ENCODE data around the gene KDM8. TPM values are rescaled to one million over a fixed set of nuclear protein-coding genes. Genes with fewer than 3 reads are reported as not detected.

KDM8 gene
- total RNA-seq, 1 experiment from 2014 or later = 15.5 TPM

DNA sequence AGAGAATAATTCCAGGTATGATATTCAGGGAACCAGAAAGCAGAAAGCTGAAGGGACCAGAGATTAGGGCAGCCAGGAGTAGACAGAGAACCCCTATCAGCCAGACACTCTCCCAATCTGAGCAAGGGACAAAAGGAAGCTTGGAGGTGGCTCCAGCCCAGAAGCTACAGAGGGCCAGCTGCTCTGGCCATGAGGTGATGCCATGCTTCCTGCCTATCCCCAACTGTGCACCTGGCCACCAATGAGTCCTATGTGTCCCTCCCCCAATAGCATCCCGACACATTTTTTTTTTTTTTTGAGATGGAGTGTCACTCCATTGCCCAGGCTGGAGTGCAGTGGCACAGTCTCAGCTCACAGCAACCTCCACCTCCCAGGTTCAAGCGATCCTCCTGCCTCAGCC lies 35.3 kb downstream of the KDM8 start:
- H3K4me1 Mint-ChIP-seq = peaks cover 20 to 32% of the 10 kb centered on the region in 2 experiments
- WGBS (ENCODE audit: extremely low coverage, insufficient read length, low lambda C conversion rate) = no CpG with 5 or more reads among the region's 2 CpGs
- no peak overlapping the region; a peak in 2 of 7 replicates for H3K27ac Mint-ChIP-seq

More for the DNA sequence above, 35.3 kb downstream of the KDM8 start:
- no peaks in the 10 kb centered on the region for H4K20me1 ChIP-seq (ENCODE audit: control insufficient read depth, insufficient read depth, insufficient read length)
- no peak overlapping the region for H3K4me2 ChIP-seq (ENCODE audit: insufficient read depth, insufficient read length, low read length)
- H2BK12ac ChIP-seq (ENCODE audit: insufficient read length, low read depth, low read length) = no peak overlapping the region
- Mint-ChIP-seq H3K4me3 (no peak overlapping the region), H3K27me3 (ENCODE audit: low read depth) (peaks cover 1% of the 10 kb centered on the region; the same call in 1 of the 2 replicates), H3K9me3 (no peaks in the 10 kb centered on the region), H3K36me3 (ENCODE audit: insufficient read depth in 1 of 3, low read depth in 3 of 3) (no peaks in the 10 kb centered on the region)
- no peak overlapping the region for H2AFZ ChIP-seq (ENCODE audit: low read length)
- H3K23ac ChIP-seq (ENCODE audit: insufficient read length, low read depth, low read length) = no peak overlapping the region
- no peaks in the 10 kb centered on the region for H3K79me2 ChIP-seq (ENCODE audit: insufficient read depth, low read length)
- no peak overlapping the region for H2BK20ac ChIP-seq (ENCODE audit: low read depth, low read length, poor library complexity, severe bottlenecking)
- no peaks in the 10 kb centered on the region for H3K79me1 ChIP-seq (ENCODE audit: insufficient read depth, low read depth, low read length, poor library complexity, severe bottlenecking)
- H3K56ac ChIP-seq (ENCODE audit: insufficient read length, low read depth, low read length) = no peak overlapping the region
- no peaks in the 10 kb centered on the region for H3K27me3 ChIP-seq (ENCODE audit: insufficient read depth, low read length)
- no peak overlapping the region for H4K8ac ChIP-seq (replicated peaks; ENCODE audit: insufficient read length, low read depth, low read length)
- H2BK120ac ChIP-seq (ENCODE audit: low read depth, low read length, poor library complexity, severe bottlenecking) = no peak overlapping the region
- TF ChIP-seq, protein P1, sequence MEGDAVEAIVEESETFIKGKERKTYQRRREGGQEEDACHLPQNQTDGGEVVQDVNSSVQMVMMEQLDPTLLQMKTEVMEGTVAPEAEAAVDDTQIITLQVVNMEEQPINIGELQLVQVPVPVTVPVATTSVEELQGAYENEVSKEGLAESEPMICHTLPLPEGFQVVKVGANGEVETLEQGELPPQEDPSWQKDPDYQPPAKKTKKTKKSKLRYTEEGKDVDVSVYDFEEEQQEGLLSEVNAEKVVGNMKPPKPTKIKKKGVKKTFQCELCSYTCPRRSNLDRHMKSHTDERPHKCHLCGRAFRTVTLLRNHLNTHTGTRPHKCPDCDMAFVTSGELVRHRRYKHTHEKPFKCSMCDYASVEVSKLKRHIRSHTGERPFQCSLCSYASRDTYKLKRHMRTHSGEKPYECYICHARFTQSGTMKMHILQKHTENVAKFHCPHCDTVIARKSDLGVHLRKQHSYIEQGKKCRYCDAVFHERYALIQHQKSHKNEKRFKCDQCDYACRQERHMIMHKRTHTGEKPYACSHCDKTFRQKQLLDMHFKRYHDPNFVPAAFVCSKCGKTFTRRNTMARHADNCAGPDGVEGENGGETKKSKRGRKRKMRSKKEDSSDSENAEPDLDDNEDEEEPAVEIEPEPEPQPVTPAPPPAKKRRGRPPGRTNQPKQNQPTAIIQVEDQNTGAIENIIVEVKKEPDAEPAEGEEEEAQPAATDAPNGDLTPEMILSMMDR (conservative IDR thresholded peaks at IDR 0.05) = no peak
- H2AK5ac ChIP-seq (ENCODE audit: insufficient read length, low read length) = no peak overlapping the region
- no peak overlapping the region for H3K14ac ChIP-seq (ENCODE audit: insufficient read depth, low read length)
- no peaks in the 10 kb centered on the region for H3K9me3 ChIP-seq (ENCODE audit: control insufficient read depth, low read depth, low read length)
- no peak overlapping the region for H3K9ac ChIP-seq (ENCODE audit: extremely low read depth, insufficient read length, low read length)
- peaks cover 4% of the 10 kb centered on the region; the same call in 1 of the 2 replicates for H3K4me1 ChIP-seq (ENCODE audit: insufficient read depth, low read length)
- H3K27ac ChIP-seq (ENCODE audit: insufficient read length, low read depth, low read length) = no peak overlapping the region
- H4K5ac ChIP-seq (ENCODE audit: insufficient read length, low read depth, low read length) = no peak overlapping the region
- no peaks in the 10 kb centered on the region for H3K23me2 ChIP-seq (ENCODE audit: insufficient read length, low read depth, low read length, poor library complexity, severe bottlenecking)
- no peak for DNase-seq
- H2BK5ac ChIP-seq (ENCODE audit: insufficient read length, low read length) = no peak overlapping the region
- H3K4ac ChIP-seq (ENCODE audit: low read depth, low read length) = no peak overlapping the region
- H3K18ac ChIP-seq (ENCODE audit: insufficient read length, low read depth, low read length) = no peak overlapping the region
- no peak overlapping the region for H4K91ac ChIP-seq (ENCODE audit: insufficient read length, low read depth, low read length)
- no peak overlapping the region for H3T11ph ChIP-seq (ENCODE audit: low read length)
- H2BK15ac ChIP-seq (ENCODE audit: low read depth, low read length) = no peak overlapping the region
